ENCODE measurements around the gene UCK1.
A peak's percentile ranks its signal among the peaks of the same experiment; 100 is the strongest.

Gene UCK1

DNA sequence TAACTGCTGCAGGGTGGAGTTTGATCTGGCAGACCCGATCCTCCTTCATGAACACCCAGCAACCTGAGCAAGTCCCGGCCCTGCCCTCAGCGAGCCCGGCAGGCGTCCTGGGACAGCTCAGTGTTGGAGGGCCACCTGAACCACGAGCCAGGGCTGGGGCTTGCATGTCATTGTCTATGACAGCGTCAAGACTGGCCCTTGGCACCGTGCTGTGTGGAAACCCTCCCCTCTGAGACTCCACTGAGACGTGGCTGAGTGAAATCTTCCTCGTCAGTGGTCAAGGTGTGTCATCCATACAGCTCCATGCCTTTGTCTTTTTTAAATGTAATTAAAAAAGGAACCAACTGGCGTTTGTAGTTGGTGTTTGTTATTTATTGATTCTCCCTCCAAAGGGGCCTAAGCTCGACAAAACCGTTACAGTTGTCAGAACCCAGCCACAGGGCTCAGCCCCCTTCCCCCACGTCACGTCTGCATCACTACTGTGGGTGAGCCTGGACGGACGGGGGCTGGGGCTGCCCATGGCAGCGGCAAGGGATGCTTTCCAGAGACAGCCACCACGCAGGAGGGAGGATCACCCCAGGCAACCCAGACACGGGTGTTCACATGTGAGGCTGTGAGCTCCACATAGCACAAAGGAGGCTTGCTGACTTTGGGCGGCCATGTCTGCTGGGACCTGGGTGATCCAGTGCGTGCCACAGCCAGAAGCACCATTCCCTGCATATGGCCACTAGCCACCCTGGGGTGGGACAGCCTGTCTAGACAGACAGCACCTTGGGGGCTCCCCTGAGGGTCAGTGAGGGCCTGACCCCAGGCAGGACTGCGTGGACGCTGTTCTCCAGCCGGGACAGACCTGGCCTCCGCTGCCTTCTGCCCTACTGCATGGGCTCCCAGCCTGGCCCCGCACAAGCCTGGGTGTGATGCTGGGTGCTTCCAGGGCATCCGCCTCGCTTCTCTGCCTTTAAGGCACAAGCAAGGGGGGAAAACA, 7.3 kb downstream of the UCK1 start:
- H3K9ac ChIP-seq (ENCODE audit: low read length in 5 of 5) = no peak overlapping the region
- no peaks in the 10 kb centered on the region for H3K27me3 ChIP-seq (ENCODE audit: control insufficient read depth in 5 of 5, insufficient read depth in 4 of 5, low read length in 5 of 5)
- H3K4me1 ChIP-seq (ENCODE audit: control insufficient read depth in 5 of 5, insufficient read depth in 5 of 5, low read length in 5 of 5) = no peaks in the 10 kb centered on the region
- H3K4me3 ChIP-seq (ENCODE audit: low read depth in 1 of 5, low read length in 5 of 5) = no peak overlapping the region
- H3K36me3 ChIP-seq (ENCODE audit: control insufficient read depth in 5 of 5, insufficient read depth in 5 of 5, low read length in 5 of 5) = peaks cover 0 to 100% (median 92%) of the 10 kb centered on the region in 5 donors
- H3K27ac ChIP-seq (ENCODE audit: low read depth, low read length) = no peak overlapping the region
- H3K9me3 ChIP-seq (ENCODE audit: control insufficient read depth in 5 of 5, low read length in 5 of 5) = no peaks in the 10 kb centered on the region

DNA sequence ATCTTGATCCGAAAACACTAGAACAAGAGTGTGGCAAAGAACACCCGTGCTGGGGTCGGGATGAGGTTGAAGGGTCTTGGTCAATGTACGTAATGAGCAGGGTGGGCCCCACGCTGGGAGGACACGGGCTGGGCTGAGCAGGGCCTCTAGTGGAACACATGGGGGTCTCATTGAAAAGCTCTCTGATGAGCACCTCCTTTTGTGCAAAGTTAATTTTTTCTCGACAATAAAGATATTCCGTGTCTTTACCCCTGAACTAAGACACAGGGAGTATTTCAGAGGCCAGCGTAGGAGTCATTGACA, 8.0 kb downstream of the UCK1 start:
- Histone ChIP-seq H3K4me1 (ENCODE audit: control insufficient read depth in 5 of 5, insufficient read depth in 5 of 5, low read length in 5 of 5) (no peaks in the 10 kb centered on the region), H3K27me3 (ENCODE audit: control insufficient read depth in 5 of 5, insufficient read depth in 4 of 5, low read length in 5 of 5) (no peaks in the 10 kb centered on the region), H3K9ac (ENCODE audit: low read length in 5 of 5) (no peak overlapping the region), H3K36me3 (ENCODE audit: control insufficient read depth in 5 of 5, insufficient read depth in 5 of 5, low read length in 5 of 5) (peaks cover 0 to 100% (median 91%) of the 10 kb centered on the region in 5 donors), H3K9me3 (ENCODE audit: control insufficient read depth in 5 of 5, low read length in 5 of 5) (no peaks in the 10 kb centered on the region), H3K27ac (ENCODE audit: low read depth, low read length) (no peak overlapping the region), H3K4me3 (ENCODE audit: low read depth in 1 of 5, low read length in 5 of 5) (no peak overlapping the region)

DNA sequence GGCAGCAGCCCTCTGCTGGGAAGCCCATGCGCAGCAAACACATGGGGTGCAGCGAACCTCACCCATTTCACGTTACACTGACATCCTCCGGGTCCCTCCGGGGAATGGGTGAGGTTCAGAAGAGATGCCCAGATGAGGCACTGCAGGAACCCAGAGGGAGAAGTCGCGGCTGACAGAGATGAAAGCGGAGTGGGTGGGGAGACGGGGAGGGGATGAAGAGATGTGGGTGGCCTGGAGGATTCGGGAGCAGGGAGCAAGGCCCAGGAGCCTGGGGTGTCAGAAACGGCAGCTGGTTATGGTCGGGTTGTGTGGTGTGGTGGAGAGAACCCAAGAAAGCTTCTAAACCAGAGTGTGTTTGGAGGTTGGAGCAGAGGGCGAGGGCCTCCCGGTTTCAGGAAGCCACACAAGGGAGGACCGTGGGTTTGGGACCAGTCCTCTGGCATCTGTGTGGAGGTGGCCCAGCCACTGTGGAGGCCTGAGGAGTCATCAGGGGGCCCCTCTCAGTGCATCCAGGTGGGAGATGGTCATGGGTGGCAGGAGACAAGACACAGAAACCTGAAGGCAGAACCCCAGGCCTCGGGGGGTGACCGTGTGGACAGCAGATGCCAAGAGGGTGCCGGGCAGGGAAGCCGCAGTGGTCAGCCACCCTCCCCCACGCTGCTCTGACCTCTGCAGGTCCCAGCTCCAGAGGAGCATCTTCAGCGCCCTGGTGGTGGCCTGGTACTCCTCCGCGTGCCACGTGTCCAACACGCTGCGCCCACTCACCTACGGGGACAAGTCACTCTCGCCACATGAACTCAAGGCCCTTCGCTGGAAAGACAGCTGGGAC, 8.6 kb downstream of the UCK1 start:
- Histone ChIP-seq H3K9me3 (ENCODE audit: control insufficient read depth in 5 of 5, low read length in 5 of 5) (no peaks in the 10 kb centered on the region), H3K27me3 (ENCODE audit: control insufficient read depth in 5 of 5, insufficient read depth in 4 of 5, low read length in 5 of 5) (no peaks in the 10 kb centered on the region), H3K27ac (ENCODE audit: low read depth, low read length) (no peak overlapping the region), H3K4me1 (ENCODE audit: control insufficient read depth in 5 of 5, insufficient read depth in 5 of 5, low read length in 5 of 5) (no peaks in the 10 kb centered on the region), H3K36me3 (ENCODE audit: control insufficient read depth in 5 of 5, insufficient read depth in 5 of 5, low read length in 5 of 5) (peaks cover 0 to 100% (median 95%) of the 10 kb centered on the region in 5 donors), H3K9ac (ENCODE audit: low read length in 5 of 5) (no peak overlapping the region), H3K4me3 (ENCODE audit: low read depth in 1 of 5, low read length in 5 of 5) (no peak overlapping the region)

DNA sequence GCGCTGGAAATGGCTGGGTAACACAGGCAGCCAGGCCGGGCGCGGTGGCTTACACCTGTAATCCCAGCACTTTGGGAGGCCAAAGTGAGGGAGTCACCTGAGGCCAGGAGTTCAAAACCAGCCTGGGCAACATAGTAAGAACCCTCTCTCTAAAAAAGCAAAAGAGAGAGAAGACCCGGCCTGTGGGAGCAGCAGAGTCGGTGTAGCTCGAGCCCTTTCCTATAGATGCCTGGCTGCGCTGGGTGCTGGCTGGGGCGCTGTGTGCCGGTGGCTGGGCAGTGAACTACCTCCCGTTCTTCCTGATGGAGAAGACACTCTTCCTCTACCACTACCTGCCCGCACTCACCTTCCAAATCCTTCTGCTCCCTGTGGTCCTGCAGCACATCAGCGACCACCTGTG, 9.2 kb downstream of the UCK1 start:
- no peak overlapping the region for H3K27ac ChIP-seq (ENCODE audit: low read depth, low read length)
- H3K4me1 ChIP-seq (ENCODE audit: control insufficient read depth in 5 of 5, insufficient read depth in 5 of 5, low read length in 5 of 5) = no peaks in the 10 kb centered on the region
- H3K4me3 ChIP-seq (ENCODE audit: low read depth in 1 of 5, low read length in 5 of 5) = no peak overlapping the region
- no peak overlapping the region for H3K9ac ChIP-seq (ENCODE audit: low read length in 5 of 5)
- H3K27me3 ChIP-seq (ENCODE audit: control insufficient read depth in 5 of 5, insufficient read depth in 4 of 5, low read length in 5 of 5) = no peaks in the 10 kb centered on the region
- H3K36me3 ChIP-seq (ENCODE audit: control insufficient read depth in 5 of 5, insufficient read depth in 5 of 5, low read length in 5 of 5) = peaks cover 0 to 97% (median 95%) of the 10 kb centered on the region in 5 donors
- no peaks in the 10 kb centered on the region for H3K9me3 ChIP-seq (ENCODE audit: control insufficient read depth in 5 of 5, low read length in 5 of 5)

DNA sequence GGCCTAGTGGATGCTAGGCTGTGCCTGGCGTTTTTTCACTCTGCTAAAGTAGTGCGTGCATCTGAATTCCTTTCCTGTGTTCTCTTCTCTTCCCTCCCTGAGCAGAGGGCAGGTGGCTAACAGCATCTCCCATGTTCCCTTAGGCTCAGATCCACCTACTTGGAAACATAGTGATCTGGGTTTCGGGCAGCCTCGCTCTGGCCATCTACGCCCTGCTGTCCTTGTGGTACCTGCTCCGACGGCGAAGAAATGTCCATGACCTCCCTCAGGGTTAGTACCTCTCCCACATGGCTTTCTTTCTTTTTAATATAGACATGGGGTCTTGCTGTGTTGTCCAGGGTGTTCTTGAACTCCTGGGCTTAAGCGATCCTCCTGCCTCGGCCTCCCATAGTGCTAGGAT, 9.9 kb downstream of the UCK1 start:
- Histone ChIP-seq H3K4me3 (ENCODE audit: low read depth in 1 of 5, low read length in 5 of 5) (no peak overlapping the region), H3K27ac (ENCODE audit: low read depth, low read length) (no peak overlapping the region), H3K4me1 (ENCODE audit: control insufficient read depth in 5 of 5, insufficient read depth in 5 of 5, low read length in 5 of 5) (no peaks in the 10 kb centered on the region), H3K9me3 (ENCODE audit: control insufficient read depth in 5 of 5, low read length in 5 of 5) (no peaks in the 10 kb centered on the region), H3K36me3 (ENCODE audit: control insufficient read depth in 5 of 5, insufficient read depth in 5 of 5, low read length in 5 of 5) (peaks cover 0 to 97% (median 95%) of the 10 kb centered on the region in 5 donors), H3K27me3 (ENCODE audit: control insufficient read depth in 5 of 5, insufficient read depth in 4 of 5, low read length in 5 of 5) (no peaks in the 10 kb centered on the region), H3K9ac (ENCODE audit: low read length in 5 of 5) (peak overlapping the region in 1 of 5 donors; percentile 14)

DNA sequence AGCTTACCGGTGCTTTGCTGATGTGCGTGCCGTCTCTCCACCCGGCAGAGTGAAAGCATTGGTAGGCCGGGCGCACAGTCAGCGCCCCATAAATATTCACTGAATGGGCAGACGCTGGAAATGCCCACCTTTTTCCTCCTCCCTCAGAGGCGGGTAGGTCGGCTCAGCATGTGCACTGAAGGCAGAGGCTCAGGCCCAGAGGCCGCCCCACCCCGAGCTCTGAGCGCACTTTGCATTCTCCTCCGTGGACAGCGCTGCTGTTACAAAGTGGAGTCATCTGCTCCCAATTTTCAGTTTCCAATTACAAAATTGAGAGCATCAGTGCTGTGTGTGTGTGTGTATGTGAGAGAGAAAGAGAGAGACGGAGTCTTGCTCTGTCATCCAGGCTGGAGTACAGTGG, 10.6 kb downstream of the UCK1 start:
- Histone ChIP-seq H3K27me3 (ENCODE audit: control insufficient read depth in 5 of 5, insufficient read depth in 4 of 5, low read length in 5 of 5) (no peaks in the 10 kb centered on the region), H3K36me3 (ENCODE audit: control insufficient read depth in 5 of 5, insufficient read depth in 5 of 5, low read length in 5 of 5) (peaks cover 0 to 97% (median 94%) of the 10 kb centered on the region in 5 donors), H3K27ac (ENCODE audit: low read depth, low read length) (no peak overlapping the region), H3K9me3 (ENCODE audit: control insufficient read depth in 5 of 5, low read length in 5 of 5) (no peaks in the 10 kb centered on the region), H3K4me3 (ENCODE audit: low read depth in 1 of 5, low read length in 5 of 5) (no peak overlapping the region), H3K9ac (ENCODE audit: low read length in 5 of 5) (no peak overlapping the region), H3K4me1 (ENCODE audit: control insufficient read depth in 5 of 5, insufficient read depth in 5 of 5, low read length in 5 of 5) (no peaks in the 10 kb centered on the region)

DNA sequence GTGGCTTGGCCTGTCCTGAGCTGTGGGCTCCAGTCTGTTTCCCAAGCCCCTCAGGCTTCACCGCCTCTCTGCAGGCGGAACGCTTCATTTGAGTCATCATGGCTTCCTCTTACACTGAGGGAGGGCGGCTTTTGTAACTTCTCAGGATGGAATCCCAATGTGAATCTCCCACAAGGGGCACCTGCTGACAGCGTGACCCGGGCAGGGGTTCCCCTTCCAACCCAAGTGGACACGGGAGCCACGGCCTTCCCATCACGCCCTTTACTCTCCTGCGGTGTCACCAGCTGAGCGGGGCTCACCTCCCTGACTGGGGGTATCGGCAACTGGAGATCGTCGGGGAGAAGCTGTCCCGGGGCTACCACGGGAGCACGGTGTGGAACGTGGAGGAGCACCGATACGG, 12.5 kb downstream of the UCK1 start:
- no peak overlapping the region for H3K27ac ChIP-seq (ENCODE audit: low read depth, low read length)
- no peaks in the 10 kb centered on the region for H3K9me3 ChIP-seq (ENCODE audit: control insufficient read depth in 5 of 5, low read length in 5 of 5)
- no peak overlapping the region for H3K4me3 ChIP-seq (ENCODE audit: low read depth in 1 of 5, low read length in 5 of 5)
- H3K27me3 ChIP-seq (ENCODE audit: control insufficient read depth in 5 of 5, insufficient read depth in 4 of 5, low read length in 5 of 5) = no peaks in the 10 kb centered on the region
- H3K36me3 ChIP-seq (ENCODE audit: control insufficient read depth in 5 of 5, insufficient read depth in 5 of 5, low read length in 5 of 5) = peaks cover 0 to 97% (median 90%) of the 10 kb centered on the region in 5 donors
- no peaks in the 10 kb centered on the region for H3K4me1 ChIP-seq (ENCODE audit: control insufficient read depth in 5 of 5, insufficient read depth in 5 of 5, low read length in 5 of 5)
- H3K9ac ChIP-seq (ENCODE audit: low read length in 5 of 5) = no peak overlapping the region

DNA sequence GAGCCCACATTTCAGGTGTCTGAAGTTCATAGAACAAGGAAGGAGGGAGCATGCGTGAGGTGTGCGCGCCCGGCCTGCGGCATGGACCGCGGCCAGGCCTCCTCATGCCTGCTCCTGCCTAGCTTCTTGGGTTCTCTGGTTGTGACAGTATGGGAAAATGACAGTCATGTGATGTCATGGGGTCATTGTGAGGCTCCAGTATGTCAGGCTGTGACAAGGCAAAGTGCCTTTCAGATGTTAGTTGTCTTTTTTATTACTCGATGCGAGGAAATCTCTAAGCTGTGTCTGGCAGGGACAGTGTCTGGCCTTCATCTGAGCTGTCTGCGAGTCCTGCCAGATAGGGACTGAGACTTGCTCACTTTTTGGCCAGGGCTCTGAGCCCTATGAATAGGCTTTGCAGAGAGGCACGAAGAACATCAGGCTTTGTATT, 13.3 kb downstream of the UCK1 start:
- Histone ChIP-seq H3K4me3 (ENCODE audit: low read depth in 1 of 5, low read length in 5 of 5) (no peak overlapping the region), H3K9me3 (ENCODE audit: control insufficient read depth in 5 of 5, low read length in 5 of 5) (no peaks in the 10 kb centered on the region), H3K27ac (ENCODE audit: low read depth, low read length) (no peak overlapping the region), H3K9ac (ENCODE audit: low read length in 5 of 5) (no peak overlapping the region), H3K27me3 (ENCODE audit: control insufficient read depth in 5 of 5, insufficient read depth in 4 of 5, low read length in 5 of 5) (no peaks in the 10 kb centered on the region), H3K36me3 (ENCODE audit: control insufficient read depth in 5 of 5, insufficient read depth in 5 of 5, low read length in 5 of 5) (peaks cover 0 to 97% (median 90%) of the 10 kb centered on the region in 5 donors), H3K4me1 (ENCODE audit: control insufficient read depth in 5 of 5, insufficient read depth in 5 of 5, low read length in 5 of 5) (no peaks in the 10 kb centered on the region)

DNA sequence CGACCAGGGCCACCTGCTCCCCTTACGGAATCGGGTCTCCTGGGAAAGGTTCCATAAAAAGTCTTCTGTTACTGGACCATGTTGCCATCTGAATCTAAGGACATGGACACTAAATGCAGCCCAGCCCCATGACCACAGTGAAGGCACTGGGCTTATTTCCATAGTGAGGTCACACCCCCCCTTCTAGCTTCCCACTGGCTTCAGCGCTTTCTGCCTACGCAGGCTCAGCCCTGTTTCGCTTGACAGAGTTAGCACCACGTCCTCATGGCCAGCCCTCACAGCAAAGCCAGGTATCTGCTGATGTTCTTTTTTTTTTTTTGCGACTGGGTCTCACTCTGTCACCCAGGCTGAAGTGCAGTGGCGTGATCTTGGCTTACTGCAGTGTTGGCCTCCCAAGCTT, 14.1 kb downstream of the UCK1 start:
- no peak overlapping the region for H3K9ac ChIP-seq (ENCODE audit: low read length in 5 of 5)
- H3K27me3 ChIP-seq (ENCODE audit: control insufficient read depth in 5 of 5, insufficient read depth in 4 of 5, low read length in 5 of 5) = no peaks in the 10 kb centered on the region
- H3K9me3 ChIP-seq (ENCODE audit: control insufficient read depth in 5 of 5, low read length in 5 of 5) = no peaks in the 10 kb centered on the region
- H3K36me3 ChIP-seq (ENCODE audit: control insufficient read depth in 5 of 5, insufficient read depth in 5 of 5, low read length in 5 of 5) = peaks cover 0 to 96% (median 87%) of the 10 kb centered on the region in 5 donors
- H3K27ac ChIP-seq (ENCODE audit: low read depth, low read length) = no peak overlapping the region
- H3K4me3 ChIP-seq (ENCODE audit: low read depth in 1 of 5, low read length in 5 of 5) = no peak overlapping the region
- no peaks in the 10 kb centered on the region for H3K4me1 ChIP-seq (ENCODE audit: control insufficient read depth in 5 of 5, insufficient read depth in 5 of 5, low read length in 5 of 5)

DNA sequence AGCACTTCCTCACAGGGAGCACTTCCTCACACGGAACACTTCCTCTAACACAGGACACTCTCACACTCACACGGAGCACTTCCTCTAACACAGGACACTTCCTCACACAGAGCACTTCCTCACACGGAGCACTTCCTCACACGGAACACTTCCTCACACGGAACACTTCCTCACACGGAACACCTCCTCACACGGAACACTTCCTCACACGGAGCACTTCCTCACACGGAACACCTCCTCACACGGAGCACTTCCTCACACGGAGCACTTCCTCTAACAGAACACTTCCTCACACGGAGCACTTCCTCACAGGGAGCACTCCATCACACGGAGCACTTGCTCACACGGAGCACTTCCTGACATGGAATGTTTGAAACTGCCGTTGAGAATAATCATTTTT, 15.0 kb downstream of the UCK1 start:
- Histone ChIP-seq H3K4me3 (ENCODE audit: low read depth in 1 of 5, low read length in 5 of 5) (no peak overlapping the region), H3K27me3 (ENCODE audit: control insufficient read depth in 5 of 5, insufficient read depth in 4 of 5, low read length in 5 of 5) (no peaks in the 10 kb centered on the region), H3K9me3 (ENCODE audit: control insufficient read depth in 5 of 5, low read length in 5 of 5) (no peaks in the 10 kb centered on the region), H3K27ac (ENCODE audit: low read depth, low read length) (no peak overlapping the region), H3K36me3 (ENCODE audit: control insufficient read depth in 5 of 5, insufficient read depth in 5 of 5, low read length in 5 of 5) (peaks cover 0 to 96% (median 87%) of the 10 kb centered on the region in 5 donors), H3K9ac (ENCODE audit: low read length in 5 of 5) (no peak overlapping the region), H3K4me1 (ENCODE audit: control insufficient read depth in 5 of 5, insufficient read depth in 5 of 5, low read length in 5 of 5) (peaks cover 0 to 5% (median 0%) of the 10 kb centered on the region in 5 donors)
